ENCODE results near the gene SLC16A4.

Gene SLC16A4

GRCh38 chr1:110340207-110340468 is 50.7 kb downstream of the SLC16A4 start:
- peaks cover 49% of the 10 kb centered on the region for H3K36me3 ChIP-seq (replicated peaks)

GRCh38 chr1:110339407-110340206 is 51.2 kb downstream of the SLC16A4 start:
- peak overlapping the region; percentile 97 for H3K4me3 ChIP-seq
- DNase-seq (ENCODE audit: low spot score in 2 of 2): peak in 1 of 2 experiments; percentile 50
- no peaks in the 10 kb centered on the region for H3K9me3 ChIP-seq
- no peaks in the 10 kb centered on the region for H3K27me3 ChIP-seq (ENCODE audit: low read depth)
- in situ Hi-C loops (cut with MboI; ENCODE audit: low sequenced_read_pairs): no loop called here
- peaks cover 31% of the 10 kb centered on the region for H3K4me1 ChIP-seq
- peaks cover 43% of the 10 kb centered on the region for H3K36me3 ChIP-seq (replicated peaks)

More at GRCh38 chr1:110340207-110340468, 50.7 kb downstream of the SLC16A4 start:
- Histone ChIP-seq H3K9me3 (no peaks in the 10 kb centered on the region), H3K27me3 (ENCODE audit: low read depth) (no peaks in the 10 kb centered on the region), H3K4me1 (peaks cover 37% of the 10 kb centered on the region), H3K4me3 (peak overlapping the region; percentile 97)
- in situ Hi-C loops (cut with MboI; ENCODE audit: low sequenced_read_pairs): no loop called here
- peak in 1 of 2 experiments; percentile 35 for DNase-seq (ENCODE audit: low spot score in 2 of 2)

- in situ Hi-C loops (cut with MboI; ENCODE audit: low sequenced_read_pairs): no loop called here
- H3K4me1 ChIP-seq: peaks cover 29% of the 10 kb centered on the region
Observed at GRCh38 chr1:110338886-110339406, 51.9 kb downstream of the SLC16A4 start, which contains the start of gene RBM15. Gene RBM15, plus strand, starts transcription at chr1:110339377. Its CDS starts 29 bp downstream, at chr1:110339406.

GRCh38 chr1:110338309-110338885 is 52.4 kb downstream of the SLC16A4 start:
- DNase-seq (ENCODE audit: low spot score in 2 of 2): no peak
- H3K9me3 ChIP-seq: no peaks in the 10 kb centered on the region
- H3K36me3 ChIP-seq (replicated peaks): peaks cover 39% of the 10 kb centered on the region
- in situ Hi-C loops (cut with MboI; ENCODE audit: low sequenced_read_pairs): no loop called here
- H3K4me3 ChIP-seq: peak overlapping the region; percentile 97
- H3K27me3 ChIP-seq (ENCODE audit: low read depth): no peaks in the 10 kb centered on the region
- peaks cover 24% of the 10 kb centered on the region for H3K4me1 ChIP-seq

More at GRCh38 chr1:110338886-110339406, 51.9 kb downstream of the SLC16A4 start, which contains the start of gene RBM15:
- peak within 1 kb of the TSS; percentile 97 for H3K4me3 ChIP-seq
- no peaks in the 10 kb centered on the region for H3K9me3 ChIP-seq
- DNase-seq (ENCODE audit: low spot score in 2 of 2): peak; percentile 97 to 99
- H3K27me3 ChIP-seq (ENCODE audit: low read depth): no peaks in the 10 kb centered on the region
- H3K36me3 ChIP-seq (replicated peaks): peaks cover 43% of the 10 kb centered on the region

- in situ Hi-C loops (cut with MboI; ENCODE audit: low sequenced_read_pairs): no loop called here
Observed at GRCh38 chr1:110337704-110338308, 53.0 kb downstream of the SLC16A4 start.

GRCh38 chr1:110336300-110337039 is 54.4 kb downstream of the SLC16A4 start:
- in situ Hi-C loops (cut with MboI; ENCODE audit: low sequenced_read_pairs): no loop called here

More at GRCh38 chr1:110337704-110338308, 53.0 kb downstream of the SLC16A4 start:
- peak overlapping the region; percentile 97 for H3K4me3 ChIP-seq
- DNase-seq (ENCODE audit: low spot score in 2 of 2): peak; percentile 42 to 65
- H3K36me3 ChIP-seq (replicated peaks): peaks cover 33% of the 10 kb centered on the region
- peaks cover 18% of the 10 kb centered on the region for H3K4me1 ChIP-seq
- no peaks in the 10 kb centered on the region for H3K27me3 ChIP-seq (ENCODE audit: low read depth)
- no peaks in the 10 kb centered on the region for H3K9me3 ChIP-seq

GRCh38 chr1:110335265-110335664 is 55.6 kb downstream of the SLC16A4 start:
- in situ Hi-C loops (cut with MboI; ENCODE audit: low sequenced_read_pairs): no loop called here
- DNase-seq (ENCODE audit: low spot score in 2 of 2): no peak
- no peak overlapping the region for H3K4me3 ChIP-seq
- H3K36me3 ChIP-seq (replicated peaks): peaks cover 8% of the 10 kb centered on the region
- peaks cover 12% of the 10 kb centered on the region for H3K4me1 ChIP-seq
- H3K27me3 ChIP-seq (ENCODE audit: low read depth): no peaks in the 10 kb centered on the region
- H3K9me3 ChIP-seq: no peaks in the 10 kb centered on the region

More at GRCh38 chr1:110336300-110337039, 54.4 kb downstream of the SLC16A4 start:
- Histone ChIP-seq H3K27me3 (ENCODE audit: low read depth) (no peaks in the 10 kb centered on the region), H3K4me1 (peaks cover 15% of the 10 kb centered on the region), H3K4me3 (no peak overlapping the region), H3K9me3 (no peaks in the 10 kb centered on the region), H3K36me3 (replicated peaks) (peaks cover 20% of the 10 kb centered on the region)
- no peak for DNase-seq (ENCODE audit: low spot score in 2 of 2)

- no peaks in the 10 kb centered on the region for H3K27me3 ChIP-seq (ENCODE audit: low read depth)
- peaks cover 14% of the 10 kb centered on the region for H3K4me1 ChIP-seq
- no peaks in the 10 kb centered on the region for H3K36me3 ChIP-seq (replicated peaks)
- H3K4me3 ChIP-seq: no peak overlapping the region
- H3K9me3 ChIP-seq: no peaks in the 10 kb centered on the region
- no peak for DNase-seq (ENCODE audit: low spot score in 2 of 2)
- in situ Hi-C loops (cut with MboI; ENCODE audit: low sequenced_read_pairs): no loop called here
Observed at GRCh38 chr1:110328700-110329099, 62.1 kb downstream of the SLC16A4 start.

GRCh38 chr1:110328274-110328673 is 62.6 kb downstream of the SLC16A4 start:
- Histone ChIP-seq H3K4me1 (peaks cover 14% of the 10 kb centered on the region), H3K27me3 (ENCODE audit: low read depth) (no peaks in the 10 kb centered on the region), H3K9me3 (no peaks in the 10 kb centered on the region), H3K36me3 (replicated peaks) (no peaks in the 10 kb centered on the region), H3K4me3 (no peak overlapping the region)
- in situ Hi-C loops (cut with MboI; ENCODE audit: low sequenced_read_pairs): no loop called here
- DNase-seq (ENCODE audit: low spot score in 2 of 2): no peak

GRCh38 chr1:110326826-110327225 is 64.0 kb downstream of the SLC16A4 start:
- no peak for DNase-seq (ENCODE audit: low spot score in 2 of 2)
- Histone ChIP-seq H3K9me3 (no peaks in the 10 kb centered on the region), H3K27me3 (ENCODE audit: low read depth) (no peaks in the 10 kb centered on the region), H3K4me1 (peaks cover 14% of the 10 kb centered on the region), H3K4me3 (no peak overlapping the region), H3K36me3 (replicated peaks) (no peaks in the 10 kb centered on the region)
- in situ Hi-C loops (cut with MboI; ENCODE audit: low sequenced_read_pairs): no loop called here

- H3K4me1 ChIP-seq: peaks cover 14% of the 10 kb centered on the region
- no peaks in the 10 kb centered on the region for H3K36me3 ChIP-seq (replicated peaks)
- no peaks in the 10 kb centered on the region for H3K9me3 ChIP-seq
- H3K4me3 ChIP-seq: no peak overlapping the region
- in situ Hi-C loops (cut with MboI; ENCODE audit: low sequenced_read_pairs): no loop called here
- peak; percentile 19 to 36 for DNase-seq (ENCODE audit: low spot score in 2 of 2)
- no peaks in the 10 kb centered on the region for H3K27me3 ChIP-seq (ENCODE audit: low read depth)
Observed at GRCh38 chr1:110324667-110325066, 66.2 kb downstream of the SLC16A4 start.

GRCh38 chr1:110321846-110322245 is 69.0 kb downstream of the SLC16A4 start:
- Histone ChIP-seq H3K27me3 (ENCODE audit: low read depth) (no peaks in the 10 kb centered on the region), H3K4me3 (no peak overlapping the region), H3K9me3 (peaks cover 2% of the 10 kb centered on the region; the same call in 1 of the 2 replicates), H3K36me3 (replicated peaks) (no peaks in the 10 kb centered on the region), H3K4me1 (peaks cover 14% of the 10 kb centered on the region)
- in situ Hi-C loops (cut with MboI; ENCODE audit: low sequenced_read_pairs): no loop called here
- no peak for DNase-seq (ENCODE audit: low spot score in 2 of 2)

GRCh38 chr1:110321045-110321444 is 69.8 kb downstream of the SLC16A4 start:
- Histone ChIP-seq H3K36me3 (replicated peaks) (no peaks in the 10 kb centered on the region), H3K9me3 (peaks cover 2% of the 10 kb centered on the region; the same call in 1 of the 2 replicates), H3K4me1 (peaks cover 14% of the 10 kb centered on the region), H3K27me3 (ENCODE audit: low read depth) (no peaks in the 10 kb centered on the region), H3K4me3 (no peak overlapping the region)
- DNase-seq (ENCODE audit: low spot score in 2 of 2): no peak
- in situ Hi-C loops (cut with MboI; ENCODE audit: low sequenced_read_pairs): no loop called here

Measured in HAP-1 (cell line).